HEK293T (cell line): Measurements from ENCODE around the gene BEGAIN.
A peak's percentile ranks its signal among the peaks of the same experiment; 100 is the strongest.

Experiments used
- CTCF ChIA-PET: fragments of 350-600 bp; formaldehyde crosslinking; extraction: SDS; loops from one replicate; lab custom pipeline; 2021; ENCODE audit warnings: antibody characterized with exemption, inconsistent platforms; lab: Yijun Ruan, JAX
- POLR2A ChIA-PET: fragments of 350-600 bp; formaldehyde crosslinking; extraction: SDS; loops from one replicate; lab custom pipeline; 2020; ENCODE audit warnings: antibody characterized with exemption, inconsistent platforms; lab: Yijun Ruan, JAX
- DNase-seq: peaks from one replicate; pipeline ENCODE4 v3.0.0; 2012; ENCODE audit warnings: mixed read lengths; ENCODE audit errors: extremely low spot score
- ARNT ChIP-seq: fragments of 450-650 bp; IDR thresholded peaks from 2 replicates; pipeline ENCODE4 v1.6.1; 2017; ENCODE audit warnings: mild to moderate bottlenecking
- BHLHE40 ChIP-seq: fragments of 450-650 bp; IDR thresholded peaks from 2 replicates; pipeline ENCODE4 v1.6.1; 2016; ENCODE audit warnings: mild to moderate bottlenecking, moderate library complexity, borderline replicate concordance
- CTBP1 ChIP-seq: fragments of 450-650 bp; IDR thresholded peaks from 2 replicates; pipeline ENCODE4 v1.6.1; 2016; ENCODE audit warnings: borderline replicate concordance
- ELF4 ChIP-seq: fragments of 450-650 bp; IDR thresholded peaks from 2 replicates; pipeline ENCODE4 v1.6.1; 2017; ENCODE audit warnings: antibody characterized with exemption
- FOXA1 ChIP-seq: fragments of 450-650 bp; IDR thresholded peaks from 2 replicates; pipeline ENCODE4 v1.6.1; 2016; ENCODE audit warnings: mild to moderate bottlenecking
- FOXK2 ChIP-seq: fragments of 450-650 bp; IDR thresholded peaks from 2 replicates; pipeline ENCODE4 v1.6.1; 2016; ENCODE audit warnings: mild to moderate bottlenecking
- FOXM1 ChIP-seq: fragments of 450-650 bp; IDR thresholded peaks from 2 replicates; pipeline ENCODE4 v1.6.1; 2017; ENCODE audit warnings: mild to moderate bottlenecking, borderline replicate concordance
- HDGF ChIP-seq: fragments of 450-650 bp; IDR thresholded peaks from 2 replicates; pipeline ENCODE4 v1.6.1; 2017; ENCODE audit warnings: antibody characterized with exemption, borderline replicate concordance
- L3MBTL2 ChIP-seq: fragments of 450-650 bp; conservative IDR thresholded peaks from 2 replicates; pipeline ENCODE4 v1.6.1; 2016; ENCODE audit warnings: mild to moderate bottlenecking
- LEF1 ChIP-seq: fragments of 450-650 bp; IDR thresholded peaks from 2 replicates; pipeline ENCODE4 v1.6.1; 2017; ENCODE audit warnings: mild to moderate bottlenecking, borderline replicate concordance
- NFRKB ChIP-seq: fragments of 450-650 bp; IDR thresholded peaks from 2 replicates; pipeline ENCODE4 v1.6.1; 2016; ENCODE audit warnings: mild to moderate bottlenecking, moderate library complexity
- PKNOX1 ChIP-seq: fragments of 450-650 bp; IDR thresholded peaks from 2 replicates; pipeline ENCODE4 v1.6.1; 2016
- SP1 ChIP-seq: fragments of 450-650 bp; IDR thresholded peaks from 2 replicates; pipeline ENCODE4 v1.6.1; 2017
- SUZ12 ChIP-seq: fragments of 450-650 bp; IDR thresholded peaks from 2 replicates; pipeline ENCODE4 v1.6.1; 2016; ENCODE audit warnings: mild to moderate bottlenecking
- TARDBP ChIP-seq: fragments of 450-650 bp; IDR thresholded peaks from 2 replicates; pipeline ENCODE4 v1.6.1; 2016
- ZNF384 ChIP-seq: fragments of 450-650 bp; IDR thresholded peaks from 2 replicates; pipeline ENCODE4 v1.6.1; 2016

BEGAIN gene

GRCh38 chr14:100587086-100587762 is at the start of gene BEGAIN:
Gene BEGAIN, minus strand, starts transcription at chr14:100587417. Its CDS starts 127 bp downstream, at chr14:100587290.
- ChIA-PET POLR2A (interaction anchor here (1.4 kb wide), 1 partner anchor 50 kb away, joined by 3 read pairs; no protein-coding TSS in a partner anchor), CTCF (no interaction called here)
- no peak for TF ChIP-seq BHLHE40
- DNase-seq = peak; percentile 55

- POLR2A ChIA-PET = no interaction called here
- CTCF ChIA-PET = interaction anchor here (1.7 to 2.2 kb wide), 2 partner anchors 9 kb away, joined by 9 to 13 read pairs; no protein-coding TSS in a partner anchor
Measured at GRCh38 chr14:100636559-100636958, 49.3 kb upstream of the BEGAIN start.

GRCh38 chr14:100634026-100634425 is 46.8 kb upstream of the BEGAIN start:
- no peak for DNase-seq
- CTCF ChIA-PET = interaction anchor here (0.6 to 1.0 kb wide), 2 partner anchors 10 to 12 kb away, joined by 3 read pairs; no protein-coding TSS in a partner anchor

More at GRCh38 chr14:100636559-100636958, 49.3 kb upstream of the BEGAIN start:
- DNase-seq = no peak
- TF ChIP-seq PKNOX1 (no peak), LEF1 (no peak), FOXA1 (no peak), SP1 (no peak)

GRCh38 chr14:100633406-100633805 is 46.2 kb upstream of the BEGAIN start:
- TF ChIP-seq NFRKB (no peak), L3MBTL2 (no peak), SP1 (no peak), FOXK2 (no peak)
- ChIA-PET CTCF (interaction anchor here (0.6 to 1.0 kb wide), 2 partner anchors 11 to 12 kb away, joined by 3 read pairs; no protein-coding TSS in a partner anchor), POLR2A (no interaction called here)
- no peak for DNase-seq

More at GRCh38 chr14:100634026-100634425, 46.8 kb upstream of the BEGAIN start:
- POLR2A ChIA-PET = no interaction called here
- TF ChIP-seq TARDBP (no peak), L3MBTL2 (no peak), ELF4 (no peak), FOXM1 (no peak), SP1 (no peak), SUZ12 (no peak), NFRKB (no peak), PKNOX1 (no peak), ZNF384 (no peak), BHLHE40 (no peak), ARNT (no peak), CTBP1 (no peak), HDGF (no peak), FOXK2 (no peak), FOXA1 (no peak), LEF1 (no peak)

GRCh38 chr14:100629696-100630095 is 42.5 kb upstream of the BEGAIN start:
- CTCF ChIA-PET = no interaction called here
- no peak for DNase-seq
- POLR2A ChIA-PET = no interaction called here
- no peak for TF ChIP-seq LEF1
- no peak for TF ChIP-seq FOXA1
- TF ChIP-seq FOXK2 = no peak
- TF ChIP-seq L3MBTL2 = no peak
- TF ChIP-seq NFRKB = no peak
- TF ChIP-seq SUZ12 = no peak
- no peak for TF ChIP-seq ARNT
- no peak for TF ChIP-seq PKNOX1

- ChIA-PET CTCF (no interaction called here), POLR2A (no interaction called here)
- TF ChIP-seq TARDBP = no peak
- no peak for TF ChIP-seq ARNT
- no peak for TF ChIP-seq L3MBTL2
- no peak for TF ChIP-seq FOXA1
- TF ChIP-seq BHLHE40 = no peak
- no peak for DNase-seq
Measured at GRCh38 chr14:100629098-100629497, 41.9 kb upstream of the BEGAIN start.

- no peak for DNase-seq
- POLR2A ChIA-PET = no interaction called here
- no peak for TF ChIP-seq BHLHE40
- TF ChIP-seq SP1 = no peak
- no peak for TF ChIP-seq L3MBTL2
- CTCF ChIA-PET = no interaction called here
Measured at GRCh38 chr14:100628225-100628624, 41.0 kb upstream of the BEGAIN start.

GRCh38 chr14:100626614-100627013 is 39.4 kb upstream of the BEGAIN start:
- ChIA-PET CTCF (no interaction called here), POLR2A (no interaction called here)
- no peak for TF ChIP-seq NFRKB
- TF ChIP-seq FOXM1 = no peak
- no peak for TF ChIP-seq ELF4
- TF ChIP-seq CTBP1 = no peak
- no peak for TF ChIP-seq FOXK2
- no peak for TF ChIP-seq HDGF
- no peak for TF ChIP-seq SUZ12
- TF ChIP-seq LEF1 = no peak
- TF ChIP-seq ARNT = no peak
- no peak for TF ChIP-seq TARDBP
- TF ChIP-seq FOXA1 = no peak
- TF ChIP-seq PKNOX1 = no peak
- no peak for TF ChIP-seq L3MBTL2
- no peak for TF ChIP-seq BHLHE40
- DNase-seq = no peak
